HG03103 (cell line): ENCODE measurements around the gene PRSS1.
A peak's percentile ranks its signal among the peaks of the same experiment; 100 is the strongest.
"Not testable (repeated sequence)": the region's sequence is repeated elsewhere in the genome, so short reads cannot be mapped to it uniquely, and the experiment has no call there.

ENCODE experiments used
- ATAC-seq: cut with Tn5 transposase; IDR thresholded peaks from one replicate; pipeline ENCODE4 v1.9.1; 2021; ENCODE audit warnings: low read depth; ENCODE audit not compliant: unreplicated experiment

Gene PRSS1

DNA sequence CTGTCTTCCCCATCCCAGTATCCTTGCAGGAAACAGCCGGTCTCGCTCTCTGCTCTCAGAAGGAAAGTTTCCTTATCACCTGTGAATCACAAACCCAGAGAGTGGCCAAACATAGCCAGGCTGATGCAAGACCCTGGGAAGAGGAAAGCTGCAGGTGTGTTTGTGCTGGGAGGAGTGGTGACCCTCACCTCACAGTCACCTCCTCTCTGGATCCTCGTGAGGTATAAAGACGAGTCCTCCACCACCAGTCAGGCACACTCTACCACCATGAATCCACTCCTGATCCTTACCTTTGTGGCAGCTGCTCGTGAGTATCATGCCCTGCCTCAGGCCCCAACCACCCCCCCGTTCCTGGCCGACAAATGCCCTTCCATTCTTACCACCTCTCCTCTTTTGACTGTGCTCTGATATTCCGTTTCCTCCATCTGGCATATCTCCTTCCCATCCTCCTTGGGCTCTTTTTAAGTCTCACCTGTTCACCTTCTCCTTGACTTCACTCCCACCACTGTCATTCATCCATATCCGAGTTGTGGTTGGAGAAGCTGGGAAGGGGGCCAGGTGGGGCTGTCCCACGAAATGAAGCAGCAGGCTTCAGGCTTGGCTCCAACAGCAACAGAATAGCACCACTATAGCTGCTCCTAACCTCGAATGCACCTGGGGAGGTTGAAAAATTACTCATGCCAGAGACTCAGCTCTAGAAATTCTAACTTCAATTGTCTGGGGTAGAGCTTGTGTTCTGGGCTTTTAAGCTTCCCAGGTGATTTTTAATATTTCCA lies at the start of gene PRSS1:
PRSS1 (plus strand) TSS at position 255 of the 776 bp plus-strand sequence; CDS start at position 268, 13 bp downstream.
- ATAC-seq = no peak

GRCh38 chr7:142700935-142701334 lies 48.3 kb upstream of the PRSS1 start:
- ATAC-seq = not testable (repeated sequence)

- ATAC-seq = no peak
Observed at GRCh38 chr7:142703655-142704305, 45.5 kb upstream of the PRSS1 start.

DNA sequence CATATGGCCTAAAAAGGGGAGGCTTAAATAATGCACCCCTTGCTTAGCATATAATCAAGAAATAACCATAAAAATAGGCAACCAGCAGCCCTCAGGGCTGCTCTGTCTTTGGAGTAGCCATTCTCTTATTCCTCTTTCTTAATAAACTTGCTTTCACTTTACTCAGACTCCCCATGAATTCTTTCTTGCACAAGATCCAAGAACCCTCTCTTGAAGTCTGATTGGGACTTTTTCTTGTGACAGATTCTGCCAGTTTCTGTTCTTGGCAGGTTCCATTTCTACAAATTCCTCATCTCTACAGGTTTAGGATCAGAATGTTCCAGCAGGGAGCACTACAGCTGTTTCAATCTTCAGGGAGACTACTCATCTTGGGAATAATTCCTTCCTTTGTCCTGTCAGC lies 40.5 kb upstream of the PRSS1 start:
- ATAC-seq = not testable (repeated sequence)

DNA sequence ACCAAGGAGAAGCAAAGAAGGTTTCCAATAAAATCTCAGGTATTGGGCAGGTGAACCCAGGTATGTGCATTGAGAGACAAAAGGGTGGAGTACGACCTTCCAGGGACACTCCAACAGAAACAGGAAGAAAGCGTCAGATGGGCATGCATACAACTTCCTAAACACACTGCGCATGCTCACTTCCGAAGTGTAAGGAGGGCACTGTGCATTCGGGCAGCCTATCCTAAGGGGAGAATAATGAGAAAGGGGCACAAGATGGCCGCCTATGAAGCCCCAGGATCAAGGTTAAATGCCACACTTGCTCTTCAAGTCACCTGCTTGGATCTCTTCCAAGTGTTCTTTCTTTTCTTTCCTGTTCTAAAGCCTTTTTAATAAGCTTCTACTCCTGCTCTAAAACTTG lies 39.4 kb upstream of the PRSS1 start:
- ATAC-seq = no peak

- no peak for ATAC-seq
Observed at GRCh38 chr7:142711196-142711595, 38.1 kb upstream of the PRSS1 start.

GRCh38 chr7:142711746-142712616 lies 37.3 kb upstream of the PRSS1 start:
- no peak for ATAC-seq

GRCh38 chr7:142712617-142712957 lies 36.7 kb upstream of the PRSS1 start:
- no peak for ATAC-seq

DNA sequence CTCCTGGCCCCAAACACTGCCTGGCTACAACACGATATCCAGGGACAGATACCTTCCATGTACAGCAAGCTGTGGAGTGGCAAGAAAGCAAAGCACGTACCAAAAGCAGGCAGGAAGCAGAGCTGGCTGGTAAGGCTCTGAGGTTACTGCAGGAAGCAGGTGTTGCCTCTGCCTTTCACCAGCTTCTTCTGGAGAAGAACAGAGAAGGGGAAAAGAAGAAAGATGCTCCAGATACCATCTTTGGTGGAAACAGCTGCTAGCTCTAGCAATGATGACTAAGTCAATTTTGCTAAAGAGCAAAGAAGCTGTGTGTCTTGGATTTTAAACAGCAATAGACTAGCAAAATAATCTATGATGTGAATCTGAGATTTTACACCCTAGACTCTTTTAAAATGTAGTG lies 34.9 kb upstream of the PRSS1 start:
- ATAC-seq = no peak

DNA sequence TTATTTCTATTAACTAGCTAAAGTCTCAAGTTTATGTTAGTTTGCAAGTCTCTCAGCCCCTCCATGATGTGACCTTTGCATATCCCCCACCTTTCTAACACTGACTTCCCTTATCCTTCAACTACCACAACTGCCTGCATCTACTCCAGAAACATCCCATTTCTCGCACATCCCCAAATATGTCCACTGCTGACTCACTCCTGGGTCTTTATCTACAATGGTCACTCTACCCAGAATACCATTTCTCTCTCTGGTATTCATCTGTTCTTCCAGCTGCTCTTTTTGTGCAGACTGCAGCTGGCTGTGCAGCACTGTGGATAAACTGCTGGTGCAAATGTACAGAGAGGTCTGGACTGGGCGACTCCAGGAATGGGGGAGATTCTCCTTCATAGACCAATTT lies 32.7 kb upstream of the PRSS1 start:
- ATAC-seq = no peak

DNA sequence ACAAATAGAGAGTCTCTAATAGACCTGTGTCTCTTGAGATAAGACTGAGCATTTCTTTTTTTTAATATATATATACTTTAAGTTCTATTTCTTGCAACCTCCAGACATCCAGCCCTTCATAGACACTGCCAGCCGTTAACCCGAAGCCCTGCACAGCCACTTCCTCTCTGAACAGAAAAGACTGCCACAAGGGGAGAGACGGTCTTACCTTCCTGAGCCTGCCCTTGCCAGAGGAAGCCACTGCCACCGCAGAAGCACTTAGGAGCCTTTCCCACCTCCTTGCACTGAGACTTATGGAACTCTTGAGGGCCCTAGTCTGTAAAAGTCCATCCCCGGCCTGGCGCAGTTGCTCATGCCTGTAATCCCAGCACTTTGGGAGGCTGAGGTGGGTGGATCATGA lies 31.8 kb upstream of the PRSS1 start:
- no peak for ATAC-seq

- no peak for ATAC-seq
Observed at GRCh38 chr7:142718313-142718712, 31.0 kb upstream of the PRSS1 start.

DNA sequence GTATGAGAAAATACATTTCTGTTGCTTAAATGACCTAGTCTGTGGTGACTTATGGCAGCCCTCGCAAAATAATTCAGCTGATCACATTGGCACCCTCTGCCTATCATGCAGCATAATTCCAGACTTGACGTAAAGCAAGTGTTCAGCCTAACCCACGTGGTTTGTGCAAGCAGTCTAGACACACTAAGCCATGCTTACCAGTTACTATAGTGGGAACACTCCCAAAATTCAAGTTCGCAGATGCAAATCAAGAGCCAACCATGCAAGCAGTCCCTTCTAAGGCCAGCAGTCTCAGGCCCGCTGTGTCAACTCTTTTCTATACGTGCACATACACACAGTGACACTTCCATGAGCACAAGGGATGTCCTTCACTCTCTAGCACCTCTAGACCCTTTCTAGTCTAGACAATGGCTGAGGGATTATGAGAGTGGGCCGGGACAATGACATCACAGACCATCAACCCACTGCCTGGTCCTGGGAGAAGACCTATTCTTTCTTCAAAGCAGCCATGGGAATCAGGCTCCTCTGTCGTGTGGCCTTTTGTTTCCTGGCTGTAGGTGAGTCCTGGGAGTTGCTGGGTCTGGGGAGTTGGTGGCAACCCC lies 29.0 kb upstream of the PRSS1 start:
- ATAC-seq = no peak

GRCh38 chr7:142720986-142721385 lies 28.3 kb upstream of the PRSS1 start:
- no peak for ATAC-seq

- no peak for ATAC-seq
Observed at GRCh38 chr7:142722248-142722794, 27.0 kb upstream of the PRSS1 start.

GRCh38 chr7:142733271-142733670 lies 16.0 kb upstream of the PRSS1 start:
- peak; percentile 87 for ATAC-seq

GRCh38 chr7:142739923-142740492 lies 9.3 kb upstream of the PRSS1 start:
- peak; percentile 92 for ATAC-seq

DNA sequence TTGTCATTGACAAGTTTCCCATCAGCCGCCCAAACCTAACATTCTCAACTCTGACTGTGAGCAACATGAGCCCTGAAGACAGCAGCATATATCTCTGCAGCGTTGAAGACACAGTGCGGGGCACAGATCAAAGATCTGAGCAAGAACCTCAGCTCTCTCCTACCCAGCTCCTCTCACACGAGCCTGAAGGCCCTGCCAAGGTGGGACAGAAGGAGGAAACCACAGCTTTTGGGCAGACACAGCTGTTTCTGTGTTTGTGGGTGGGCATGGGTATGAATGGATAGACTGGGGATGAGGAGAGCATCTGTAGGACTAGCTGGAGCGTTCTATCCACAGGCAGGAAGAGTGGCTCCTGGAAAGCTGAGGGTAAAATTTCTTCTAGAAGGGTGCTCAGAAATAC lies 8.5 kb upstream of the PRSS1 start:
- ATAC-seq = no peak

- not testable (repeated sequence) for ATAC-seq
Observed at GRCh38 chr7:142741932-142742331, 7.3 kb upstream of the PRSS1 start.

DNA sequence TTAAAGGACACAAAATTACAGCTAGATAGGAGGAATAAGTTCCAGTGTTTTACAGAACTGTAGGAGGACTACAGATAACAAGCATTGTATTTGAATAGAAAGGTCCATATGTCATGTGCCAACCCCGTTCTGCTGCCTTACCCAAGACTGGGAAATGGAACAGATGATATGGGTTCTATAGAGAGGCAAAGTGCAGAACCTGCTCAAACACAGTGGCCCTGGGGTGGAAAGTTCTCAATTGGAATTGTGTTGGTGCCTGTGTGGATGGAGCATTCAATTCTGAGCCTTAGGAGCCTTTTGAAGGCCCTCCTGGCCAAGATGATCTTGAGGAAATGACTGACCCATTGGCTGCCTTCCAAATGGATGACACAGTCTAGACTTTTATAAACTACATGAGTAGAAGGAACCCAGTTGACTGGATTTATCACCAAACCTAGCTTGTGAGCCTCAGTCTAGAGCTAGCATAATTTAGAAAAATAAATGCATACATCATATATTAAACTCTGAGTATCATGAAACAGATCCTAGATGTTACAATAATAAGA lies 4.1 kb upstream of the PRSS1 start:
- no peak for ATAC-seq
